ENCODE data around the gene MRAP.

DNA sequence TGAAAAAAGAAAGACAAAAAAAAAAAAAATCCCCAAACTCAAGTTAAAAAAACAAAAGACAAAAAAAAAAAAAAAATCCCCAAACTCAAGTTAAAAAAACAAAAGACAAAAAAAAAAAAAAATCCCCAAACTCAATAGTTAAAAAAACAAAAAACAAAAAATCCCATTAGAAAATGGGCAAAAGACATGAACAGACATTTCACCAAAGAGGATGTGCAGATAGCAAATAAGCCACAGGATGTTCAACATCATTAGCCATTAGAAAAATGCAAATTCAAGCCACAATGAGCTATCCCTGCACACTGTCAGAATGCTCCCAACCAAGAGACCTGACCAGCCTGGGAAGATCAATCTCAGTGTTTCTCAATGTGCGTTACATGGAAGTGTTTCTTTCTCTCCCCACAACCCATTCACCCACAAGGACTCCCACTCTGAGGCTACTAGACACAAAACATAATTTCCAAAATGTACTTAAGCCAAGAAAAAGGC, 33.9 kb downstream of the MRAP start:
- no peak for TF ChIP-seq CTCF (IDR thresholded peaks at IDR 0.05; ENCODE audit: insufficient read depth, low read length)
- no peak for TF ChIP-seq POLR2AphosphoS5 (IDR thresholded peaks at IDR 0.05; ENCODE audit: low read depth)
- no peak for TF ChIP-seq GABPA (IDR thresholded peaks at IDR 0.05; ENCODE audit: low read depth)
- no peak for TF ChIP-seq SPI1 (IDR thresholded peaks at IDR 0.05; ENCODE audit: borderline replicate concordance, low read depth)

All from HL-60 (cell line).